GM12878 (cell line): ENCODE data around the gene PCDHA3.
"Not testable (repeated sequence)": the region's sequence is repeated elsewhere in the genome, so short reads cannot be mapped to it uniquely, and the experiment has no call there.

Experiments
- CBFB ChIP-seq: IDR thresholded peaks from 2 replicates; pipeline ENCODE4 v1.6.1; 2016; ENCODE audit warnings: antibody characterized with exemption, low read depth
- CTCF ChIP-seq, 3 experiments: IDR thresholded peaks in 2 of 3; conservative IDR thresholded peaks in 1 of 3; 2 replicates each; pipeline ENCODE4 v1.5.1; 2011; ENCODE audit warnings: low read depth in 3 of 3, low read length in 3 of 3, mild to moderate bottlenecking in 3 of 3, control low read depth in 2 of 3, moderate library complexity in 2 of 3, inconsistent platforms in 1 of 3, mixed read lengths in 1 of 3; ENCODE audit not compliant: control insufficient read depth in 2 of 3, insufficient read depth in 1 of 3; ENCODE audit errors: extremely low read depth in 1 of 3
- EZH2 ChIP-seq: IDR thresholded peaks from 2 replicates; pipeline ENCODE4 v1.6.1; 2012; ENCODE audit warnings: low read depth, mild to moderate bottlenecking, control low read depth, inconsistent platforms, low read length, borderline replicate concordance; ENCODE audit not compliant: control insufficient read depth
- GABPA ChIP-seq: IDR thresholded peaks from 2 replicates; pipeline ENCODE4 v1.6.1; 2014; ENCODE audit warnings: antibody characterized with exemption, low read depth, mild to moderate bottlenecking, inconsistent platforms
- NFIC ChIP-seq: IDR thresholded peaks from 2 replicates; pipeline ENCODE4 v1.6.1; 2012; ENCODE audit warnings: low read depth, mild to moderate bottlenecking, inconsistent platforms, low read length, moderate library complexity
- POLR2A ChIP-seq: IDR thresholded peaks from 2 replicates; pipeline ENCODE4 v1.6.1; 2011; ENCODE audit warnings: low read depth, mild to moderate bottlenecking, low read length
- SIX5 ChIP-seq: IDR thresholded peaks from 2 replicates; pipeline ENCODE4 v1.6.1; 2011; ENCODE audit warnings: mild to moderate bottlenecking, low read depth, low read length, moderate library complexity; ENCODE audit not compliant: severe bottlenecking

DNA sequence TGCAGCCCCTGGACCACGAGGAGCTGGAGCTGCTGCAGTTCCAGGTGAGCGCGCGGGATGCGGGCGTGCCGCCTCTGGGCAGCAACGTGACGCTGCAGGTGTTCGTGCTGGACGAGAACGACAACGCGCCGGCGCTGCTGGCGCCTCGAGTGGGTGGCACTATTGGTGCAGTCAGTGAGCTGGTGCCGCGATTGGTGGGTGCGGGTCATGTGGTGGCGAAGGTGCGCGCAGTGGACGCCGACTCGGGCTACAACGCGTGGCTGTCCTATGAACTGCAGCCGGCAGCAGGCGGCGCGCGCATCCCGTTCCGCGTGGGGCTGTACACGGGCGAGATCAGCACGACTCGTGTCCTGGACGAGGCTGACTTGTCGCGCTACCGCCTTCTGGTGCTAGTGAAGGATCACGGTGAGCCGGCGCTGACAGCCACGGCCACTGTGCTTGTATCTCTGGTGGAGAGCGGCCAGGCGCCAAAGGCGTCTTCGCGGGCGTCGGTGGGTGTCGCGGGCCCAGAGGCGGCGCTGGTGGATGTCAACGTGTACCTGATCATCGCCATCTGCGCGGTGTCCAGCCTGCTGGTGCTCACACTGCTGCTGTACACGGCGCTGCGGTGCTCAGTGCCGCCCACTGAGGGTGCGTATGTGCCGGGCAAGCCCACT is 12.9 kb upstream of the PCDHA3 start:
- TF ChIP-seq SIX5; POLR2A; CTCF (IDR thresholded peaks at IDR 0.05 in 2 of 3, conservative IDR thresholded peaks at IDR 0.05 in 1 of 3; ENCODE audit: control insufficient read depth in 2 of 3, extremely low read depth in 1 of 3, insufficient read depth in 1 of 3, low read depth in 3 of 3, low read length in 3 of 3); GABPA; CBFB; NFIC; EZH2: not testable (repeated sequence)
